ENCODE data around the gene LRRN4.

DNA sequence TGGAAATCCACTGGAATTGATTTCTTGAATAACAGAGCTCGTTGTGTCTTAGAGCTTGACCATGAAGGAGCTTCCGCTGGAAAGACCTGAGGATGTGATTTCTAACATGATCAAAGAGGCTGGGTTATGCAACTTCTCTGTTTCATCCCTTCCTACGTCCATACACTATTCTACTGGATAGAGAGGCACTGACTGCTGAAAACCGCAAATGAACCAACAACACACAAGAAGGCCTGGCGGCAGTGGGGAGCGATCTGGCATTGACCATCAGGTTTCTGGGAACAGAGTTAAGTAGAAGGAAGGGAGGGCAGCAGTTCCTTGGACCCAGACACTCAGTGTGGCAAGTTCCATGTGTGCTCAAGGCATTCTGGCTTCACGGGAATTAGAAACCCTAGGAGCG lies 13.3 kb downstream of the LRRN4 start:
- TF ChIP-seq, protein P1, sequence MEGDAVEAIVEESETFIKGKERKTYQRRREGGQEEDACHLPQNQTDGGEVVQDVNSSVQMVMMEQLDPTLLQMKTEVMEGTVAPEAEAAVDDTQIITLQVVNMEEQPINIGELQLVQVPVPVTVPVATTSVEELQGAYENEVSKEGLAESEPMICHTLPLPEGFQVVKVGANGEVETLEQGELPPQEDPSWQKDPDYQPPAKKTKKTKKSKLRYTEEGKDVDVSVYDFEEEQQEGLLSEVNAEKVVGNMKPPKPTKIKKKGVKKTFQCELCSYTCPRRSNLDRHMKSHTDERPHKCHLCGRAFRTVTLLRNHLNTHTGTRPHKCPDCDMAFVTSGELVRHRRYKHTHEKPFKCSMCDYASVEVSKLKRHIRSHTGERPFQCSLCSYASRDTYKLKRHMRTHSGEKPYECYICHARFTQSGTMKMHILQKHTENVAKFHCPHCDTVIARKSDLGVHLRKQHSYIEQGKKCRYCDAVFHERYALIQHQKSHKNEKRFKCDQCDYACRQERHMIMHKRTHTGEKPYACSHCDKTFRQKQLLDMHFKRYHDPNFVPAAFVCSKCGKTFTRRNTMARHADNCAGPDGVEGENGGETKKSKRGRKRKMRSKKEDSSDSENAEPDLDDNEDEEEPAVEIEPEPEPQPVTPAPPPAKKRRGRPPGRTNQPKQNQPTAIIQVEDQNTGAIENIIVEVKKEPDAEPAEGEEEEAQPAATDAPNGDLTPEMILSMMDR (IDR thresholded peaks at IDR 0.05), result no peak
- TF ChIP-seq POLR2AphosphoS5 (IDR thresholded peaks at IDR 0.05), result no peak
- TF ChIP-seq POLR2A (IDR thresholded peaks at IDR 0.05), result no peak
